GM18526 (cell line): ENCODE measurements around the gene IKBKG.

Experiments used
- POLR2A ChIP-seq: IDR thresholded peaks from 3 replicates; pipeline ENCODE4 v1.6.1; 2011; ENCODE audit not compliant: insufficient read length; ENCODE audit errors: extremely low read depth

Gene IKBKG

DNA sequence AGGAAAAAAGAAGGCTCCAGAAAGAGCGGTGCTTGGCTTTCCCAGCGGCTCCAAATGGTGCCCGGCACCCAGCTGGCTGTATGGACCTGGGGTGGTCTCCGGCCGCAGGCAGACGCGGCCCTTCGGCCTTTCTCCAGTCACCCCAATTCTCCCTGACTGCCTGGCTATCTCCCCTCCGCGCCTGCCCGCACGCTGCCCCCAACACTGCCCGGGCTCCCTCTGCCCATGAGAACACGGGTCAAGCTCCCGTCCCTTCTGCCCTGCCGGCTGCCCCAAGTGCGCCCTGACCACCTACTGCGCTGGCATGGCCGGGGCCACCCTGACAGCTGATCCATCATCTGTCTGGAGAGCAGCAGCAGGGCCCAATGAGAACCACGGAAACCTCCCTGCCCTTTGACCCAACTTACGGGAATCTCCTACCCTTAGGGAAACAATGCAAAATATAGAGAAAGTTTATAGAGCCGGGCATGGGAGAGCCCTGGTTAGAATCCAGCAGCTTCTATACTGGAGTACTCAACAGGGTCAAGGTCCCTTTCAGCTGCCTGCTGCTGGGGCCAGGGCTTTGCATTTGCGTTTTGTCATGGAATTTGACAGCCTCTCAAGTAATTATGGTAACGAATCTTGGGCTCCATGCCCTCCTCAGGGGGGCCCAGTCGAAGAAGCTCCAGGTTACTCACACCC, 30.2 kb upstream of the IKBKG start:
- no peak for TF ChIP-seq POLR2A

- no peak for TF ChIP-seq POLR2A
Observed at GRCh38 chrX:154519389-154519788, 28.0 kb upstream of the IKBKG start.

- no peak for TF ChIP-seq POLR2A
Observed at GRCh38 chrX:154525606-154526490, 21.6 kb upstream of the IKBKG start.

- peak; percentile 16 for TF ChIP-seq POLR2A
Observed at GRCh38 chrX:154526901-154527675, 20.3 kb upstream of the IKBKG start.

- TF ChIP-seq POLR2A = no peak
Observed at GRCh38 chrX:154529206-154529612, 18.2 kb upstream of the IKBKG start.

- TF ChIP-seq POLR2A = no peak
Observed at GRCh38 chrX:154530286-154530685, 17.1 kb upstream of the IKBKG start.

DNA sequence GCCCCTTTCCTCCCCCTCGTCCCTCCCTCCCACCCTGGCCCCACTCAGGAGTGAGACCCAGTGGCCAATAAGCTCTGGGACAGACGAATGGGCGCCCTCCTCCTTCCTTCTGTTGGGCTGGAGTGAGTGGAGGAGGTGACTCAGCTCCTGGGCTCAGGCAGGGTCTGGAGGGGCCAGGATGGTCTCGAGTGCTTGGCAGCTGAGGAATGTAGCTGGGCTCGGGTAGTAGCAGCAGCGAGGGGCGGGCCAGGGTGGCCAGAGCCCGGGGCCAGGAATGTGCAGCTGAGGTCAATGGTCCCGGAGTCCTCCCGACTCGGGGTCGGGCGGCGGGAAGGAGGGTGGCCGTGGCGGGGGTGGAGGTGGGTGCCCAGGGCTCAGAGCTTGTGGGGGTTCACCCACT, 15.8 kb upstream of the IKBKG start:
- TF ChIP-seq POLR2A = no peak

DNA sequence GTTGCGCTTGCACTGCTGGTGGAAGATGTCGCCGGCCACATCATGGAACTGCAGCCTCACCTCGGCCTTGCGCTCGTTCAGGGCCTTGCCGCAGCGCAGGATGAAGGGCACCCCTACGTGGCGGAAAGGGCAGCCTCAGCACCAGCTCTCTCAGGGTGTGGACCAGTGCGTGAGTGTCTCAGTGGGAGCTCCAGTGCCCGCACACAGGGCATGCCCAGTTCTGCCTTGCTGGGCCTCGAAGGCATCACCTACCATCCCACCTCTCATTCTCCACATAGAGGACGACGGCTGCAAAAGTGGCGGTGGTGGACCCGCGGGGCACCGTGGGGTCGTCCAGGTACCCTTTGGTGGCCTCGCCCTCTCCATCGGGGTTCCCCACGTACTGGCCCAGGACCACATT, 14.7 kb upstream of the IKBKG start:
- no peak for TF ChIP-seq POLR2A

DNA sequence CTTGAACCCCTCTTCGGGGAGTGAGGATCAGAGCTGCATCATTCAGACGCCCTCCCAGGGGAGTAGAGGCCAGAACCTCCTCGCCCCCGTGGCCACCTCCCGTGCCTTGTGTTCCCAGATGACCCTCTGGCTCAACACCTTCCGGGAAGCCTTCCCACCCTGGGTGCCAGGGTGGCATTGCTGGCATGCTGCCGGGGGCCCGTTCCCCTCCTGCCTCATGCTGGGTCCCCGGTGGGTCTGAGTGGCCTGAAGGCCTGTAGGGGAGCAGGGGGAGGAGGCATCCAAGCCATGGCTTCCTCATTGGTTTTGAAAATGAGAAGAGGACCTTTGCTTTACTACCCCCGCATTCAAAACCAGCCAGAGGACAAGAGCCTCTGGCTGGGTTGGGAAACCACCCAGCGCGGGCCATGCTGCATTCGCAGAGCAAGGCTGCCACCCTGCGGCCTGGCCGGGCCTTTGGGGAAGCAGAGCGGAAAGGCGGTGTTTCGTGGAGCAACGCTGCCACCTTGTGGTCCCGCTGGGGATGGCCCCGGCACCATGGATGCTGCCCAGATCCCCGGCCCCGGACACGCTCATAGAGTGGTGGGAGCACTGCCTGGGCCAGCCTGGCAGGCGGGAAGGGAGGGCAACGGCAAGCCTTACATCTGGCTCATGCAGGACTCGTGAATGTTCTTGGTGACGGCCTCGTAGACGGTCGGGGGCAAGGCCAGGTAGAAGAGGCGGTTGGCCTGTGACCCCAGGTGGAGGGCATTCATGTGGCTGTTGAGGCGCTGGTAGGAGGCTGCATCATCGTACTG, 12.7 kb upstream of the IKBKG start:
- TF ChIP-seq POLR2A = no peak

GRCh38 chrX:154535892-154536291, 11.5 kb upstream of the IKBKG start:
- TF ChIP-seq POLR2A = no peak

GRCh38 chrX:154539077-154539476, 8.3 kb upstream of the IKBKG start:
- no peak for TF ChIP-seq POLR2A

DNA sequence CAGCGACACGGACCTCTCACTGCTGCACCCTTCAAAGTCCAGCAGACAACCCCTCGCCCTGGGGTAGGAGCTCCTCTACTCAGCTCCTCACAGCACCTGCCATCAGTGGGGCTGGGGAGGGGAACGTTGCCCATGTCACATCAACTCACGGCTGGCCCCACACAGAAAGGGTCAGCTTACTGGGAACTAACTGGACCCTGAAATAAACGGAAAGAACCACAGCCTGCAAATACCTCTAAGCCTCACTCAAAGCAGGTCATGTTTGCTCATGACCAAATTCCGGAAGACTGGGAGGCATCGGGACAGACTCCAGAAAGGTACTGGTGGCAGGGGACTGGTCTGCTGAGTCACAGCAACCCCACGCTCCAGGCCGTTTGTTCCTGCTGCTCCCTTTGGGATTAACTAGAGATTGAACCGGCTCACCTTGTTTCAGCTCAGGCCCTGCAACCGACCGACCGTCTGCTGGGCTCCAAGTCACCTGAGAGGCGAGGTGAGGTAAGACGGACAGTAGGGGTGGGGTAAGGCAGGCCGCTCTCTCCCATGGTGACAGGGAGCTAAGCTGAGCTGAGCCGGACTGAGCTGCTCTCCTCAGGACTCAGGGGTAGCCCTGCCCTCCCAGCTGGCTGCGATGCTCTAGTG, 6.4 kb upstream of the IKBKG start:
- no peak for TF ChIP-seq POLR2A

- no peak for TF ChIP-seq POLR2A
Observed at GRCh38 chrX:154541589-154541895, 5.9 kb upstream of the IKBKG start.

DNA sequence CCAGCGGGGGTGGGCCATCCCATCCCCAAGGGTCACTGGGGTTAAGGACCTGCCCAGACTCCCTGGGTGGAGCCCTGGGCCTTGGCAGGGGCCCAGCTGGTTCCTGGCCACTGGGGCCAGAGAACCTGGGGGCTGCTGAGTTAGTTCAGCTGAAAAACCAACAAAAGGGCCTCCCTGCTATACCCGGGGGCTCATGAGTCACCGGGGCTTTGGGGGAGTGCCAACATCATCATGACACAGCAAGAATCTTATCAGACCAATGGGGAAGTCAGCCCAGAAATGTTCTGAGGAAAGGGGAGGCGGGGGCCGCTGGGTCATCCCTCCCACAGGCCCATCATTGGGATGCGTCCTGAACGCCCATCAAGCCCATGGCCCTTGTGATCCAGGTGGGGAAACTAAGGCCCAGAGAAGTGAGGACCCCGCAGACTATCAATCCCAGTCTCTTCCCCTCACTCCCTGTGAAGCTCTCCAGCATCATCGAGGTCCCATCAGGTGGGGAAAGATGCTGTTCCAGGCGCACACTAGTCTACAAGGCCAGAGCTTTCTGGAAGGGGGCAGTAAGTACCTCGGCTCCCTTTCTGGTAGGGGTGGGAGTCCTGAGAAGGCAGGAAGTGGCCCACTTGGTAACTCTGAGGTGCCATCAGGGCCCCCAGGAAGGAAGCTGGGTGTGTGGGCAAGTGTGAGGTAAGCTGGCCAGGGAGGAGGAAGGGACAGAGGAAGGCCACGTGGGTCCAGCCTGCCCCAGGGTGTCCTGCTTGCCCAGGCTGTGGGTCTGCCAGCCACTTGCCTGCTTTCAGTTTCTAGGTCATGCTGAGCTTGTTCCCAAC, 5.3 kb upstream of the IKBKG start:
- no peak for TF ChIP-seq POLR2A

DNA sequence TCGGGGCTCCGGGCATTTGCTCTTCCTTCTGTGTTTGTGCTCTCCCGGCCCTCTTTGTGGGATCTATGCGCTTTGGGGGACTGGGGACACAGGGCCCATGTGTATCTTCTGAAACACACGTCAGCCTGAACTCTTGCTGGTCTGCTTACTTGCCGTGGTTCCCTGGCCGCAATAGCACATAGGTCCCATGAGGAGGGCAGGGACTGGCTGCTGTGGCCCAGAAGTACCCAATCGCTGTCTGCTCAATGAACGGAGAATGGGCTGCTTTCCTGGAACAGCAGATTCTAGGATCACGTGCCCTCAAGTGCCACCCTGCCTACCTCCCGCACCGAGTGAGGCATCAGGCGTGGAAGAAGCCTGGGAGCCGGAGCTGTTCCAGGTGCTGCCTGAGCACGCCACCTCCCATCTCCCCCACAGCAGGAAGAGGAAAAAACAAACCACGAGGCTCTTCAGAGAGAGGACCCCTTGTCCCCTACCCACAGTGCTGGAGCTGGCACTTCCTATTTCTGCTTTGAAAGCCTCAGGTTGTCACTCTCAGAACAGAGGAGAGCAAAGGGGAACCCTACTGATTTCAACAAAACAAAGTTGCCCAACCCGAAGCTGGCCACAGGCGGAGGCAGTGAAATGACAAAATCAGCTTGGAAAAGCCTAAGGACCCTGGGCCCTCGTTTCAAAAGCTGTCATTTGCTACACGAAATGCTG, 4.5 kb upstream of the IKBKG start:
- no peak for TF ChIP-seq POLR2A
